NCI-H1105 treated with DMSO at 0.1 percent for 48 hours (cell line): ENCODE data around the gene SLCO2A1.

Source experiments
- DNase-seq: peaks from one replicate; lab custom pipeline; 2025; lab: John Stamatoyannopoulos, UW

The SLCO2A1 gene

GRCh38 chr3:134060561-134061385 is 31.0 kb upstream of the SLCO2A1 start:
- DNase-seq = no peak

- no peak for DNase-seq
Observed at GRCh38 chr3:134059671-134060560, 30.2 kb upstream of the SLCO2A1 start.

- no peak for DNase-seq
Observed at GRCh38 chr3:134059035-134059601, 29.4 kb upstream of the SLCO2A1 start.

- no peak for DNase-seq
Observed at GRCh38 chr3:134057654-134058110, 28.0 kb upstream of the SLCO2A1 start.

GRCh38 chr3:134057006-134057653 is 27.4 kb upstream of the SLCO2A1 start:
- no peak for DNase-seq

GRCh38 chr3:134056464-134056891 is 26.8 kb upstream of the SLCO2A1 start:
- no peak for DNase-seq

- no peak for DNase-seq
Observed at GRCh38 chr3:134055661-134056060, 25.9 kb upstream of the SLCO2A1 start.

- DNase-seq = no peak
Observed at GRCh38 chr3:134054881-134055280, 25.2 kb upstream of the SLCO2A1 start.

GRCh38 chr3:134054231-134054630 is 24.5 kb upstream of the SLCO2A1 start:
- DNase-seq = no peak

GRCh38 chr3:134052370-134052769 is 22.6 kb upstream of the SLCO2A1 start:
- DNase-seq = no peak

- DNase-seq = no peak
Observed at GRCh38 chr3:134049676-134050075, 20.0 kb upstream of the SLCO2A1 start.

- DNase-seq = no peak
Observed at GRCh38 chr3:134048278-134048996, 18.7 kb upstream of the SLCO2A1 start.

- DNase-seq = no peak
Observed at GRCh38 chr3:134044459-134044858, 14.7 kb upstream of the SLCO2A1 start.

GRCh38 chr3:134040066-134040465 is 10.3 kb upstream of the SLCO2A1 start:
- no peak for DNase-seq

GRCh38 chr3:134039161-134039862 is 9.6 kb upstream of the SLCO2A1 start:
- no peak for DNase-seq

- DNase-seq = no peak
Observed at GRCh38 chr3:134038716-134039115, 9.0 kb upstream of the SLCO2A1 start.

GRCh38 chr3:134038071-134038491 is 8.4 kb upstream of the SLCO2A1 start:
- no peak for DNase-seq

GRCh38 chr3:134037168-134037567 is 7.4 kb upstream of the SLCO2A1 start:
- no peak for DNase-seq

- no peak for DNase-seq
Observed at GRCh38 chr3:134036291-134036690, 6.6 kb upstream of the SLCO2A1 start.

GRCh38 chr3:134035836-134036235 is 6.1 kb upstream of the SLCO2A1 start:
- DNase-seq = no peak
